Measurements from ENCODE around the gene MMD.
"Not testable (repeated sequence)": the region's sequence is repeated elsewhere in the genome, so short reads cannot be mapped to it uniquely, and the experiment has no call there.

MMD gene

GRCh38 chr17:55391764-55392467 lies 29.7 kb downstream of the MMD start:
- DNase-seq (ENCODE audit: low read depth) = no peak

- DNase-seq (ENCODE audit: low read depth) = no peak
Observed at GRCh38 chr17:55391244-55391757, 30.3 kb downstream of the MMD start.

GRCh38 chr17:55390364-55390977 lies 31.2 kb downstream of the MMD start:
- DNase-seq (ENCODE audit: low read depth) = no peak

- not testable (repeated sequence) for DNase-seq (ENCODE audit: low read depth)
Observed at GRCh38 chr17:55389715-55390114, 31.9 kb downstream of the MMD start.

GRCh38 chr17:55388842-55389241 lies 32.8 kb downstream of the MMD start:
- no peak for DNase-seq (ENCODE audit: low read depth)

GRCh38 chr17:55386796-55387332 lies 34.8 kb downstream of the MMD start:
- DNase-seq (ENCODE audit: low read depth) = no peak

GRCh38 chr17:55384643-55385232 lies 36.9 kb downstream of the MMD start:
- DNase-seq (ENCODE audit: low read depth) = no peak

- DNase-seq (ENCODE audit: low read depth) = no peak
Observed at GRCh38 chr17:55383771-55384642, 37.6 kb downstream of the MMD start.

GRCh38 chr17:55381017-55381770 lies 40.4 kb downstream of the MMD start:
- DNase-seq (ENCODE audit: low read depth) = no peak

GRCh38 chr17:55377671-55378275 lies 43.9 kb downstream of the MMD start:
- no peak for DNase-seq (ENCODE audit: low read depth)

GRCh38 chr17:55368706-55369105 lies 52.9 kb downstream of the MMD start:
- DNase-seq (ENCODE audit: low read depth) = no peak

- no peak for DNase-seq (ENCODE audit: low read depth)
Observed at GRCh38 chr17:55366020-55366481, 55.6 kb downstream of the MMD start.

- no peak for DNase-seq (ENCODE audit: low read depth)
Observed at GRCh38 chr17:55363033-55363432, 58.6 kb downstream of the MMD start.

GRCh38 chr17:55360971-55361370 lies 60.7 kb downstream of the MMD start:
- DNase-seq (ENCODE audit: low read depth) = no peak

- peak; percentile 83 for DNase-seq (ENCODE audit: low read depth)
Observed at GRCh38 chr17:55356434-55357328, 65.0 kb downstream of the MMD start.

- DNase-seq (ENCODE audit: low read depth) = no peak
Observed at GRCh38 chr17:55354941-55355340, 66.7 kb downstream of the MMD start.

GRCh38 chr17:55354010-55354409 lies 67.6 kb downstream of the MMD start:
- no peak for DNase-seq (ENCODE audit: low read depth)

- no peak for DNase-seq (ENCODE audit: low read depth)
Observed at GRCh38 chr17:55351226-55351625, 70.4 kb downstream of the MMD start.

- DNase-seq (ENCODE audit: low read depth) = no peak
Observed at GRCh38 chr17:55350825-55351205, 70.8 kb downstream of the MMD start.
